Measurements from ENCODE around the gene NRG2. TPM values are rescaled to one million over a fixed set of nuclear protein-coding genes. Genes with fewer than 3 reads are reported as not detected.

The NRG2 gene
- total and polyA plus RNA-seq, 2 of the 8 experiments (the other 6 are each of a cell fraction or from before 2014, with no cell fraction given) = 0.27 to 0.54 TPM

DNA sequence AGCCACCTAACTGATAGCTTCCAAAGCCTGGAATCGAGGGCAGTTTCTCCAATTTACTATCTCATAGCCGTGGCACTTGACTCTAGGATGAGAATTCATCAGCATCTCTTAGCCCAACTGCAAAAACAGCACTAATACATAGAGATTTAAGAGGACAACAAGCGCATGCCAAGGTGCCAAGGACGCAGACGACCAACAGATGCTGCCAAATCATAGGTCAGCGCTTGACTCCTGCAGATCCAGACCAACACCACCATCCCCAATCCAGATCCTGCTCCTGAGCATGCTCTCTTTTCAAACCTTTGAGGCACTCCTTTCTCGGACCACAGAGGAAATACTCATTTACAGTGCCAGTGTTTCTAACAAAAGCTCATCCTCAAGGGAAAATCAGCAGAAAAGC is 24.6 kb downstream of the NRG2 start:
- TF ChIP-seq SP2 (IDR thresholded peaks at IDR 0.05; ENCODE audit: low read length) (no peak), CEBPB (IDR thresholded peaks at IDR 0.05; ENCODE audit: low read depth, low read length) (no peak), CTBP2 (IDR thresholded peaks at IDR 0.05; ENCODE audit: borderline replicate concordance, insufficient read depth, insufficient read length, low read length) (no peak), ZNF274 (IDR thresholded peaks at IDR 0.05; ENCODE audit: borderline replicate concordance, extremely low read depth, low read length) (no peak), JUN (IDR thresholded peaks at IDR 0.05; ENCODE audit: low read depth, low read length) (no peak), NANOG (IDR thresholded peaks at IDR 0.05; ENCODE audit: insufficient read depth, low read depth, low read length, poor library complexity, severe bottlenecking) (no peak), PHF8 (conservative IDR thresholded peaks at IDR 0.05; ENCODE audit: low read depth, low read length) (no peak), POLR2A (IDR thresholded peaks at IDR 0.05; ENCODE audit: control extremely low read depth in 1 of 2, low read depth in 2 of 2, low read length in 2 of 2) (no peak), SIN3A (conservative IDR thresholded peaks at IDR 0.05 in 1 of 2, IDR thresholded peaks at IDR 0.05 in 1 of 2; ENCODE audit: low read depth in 1 of 2, low read length in 2 of 2) (no peak)
- TF ChIP-seq, protein P1, sequence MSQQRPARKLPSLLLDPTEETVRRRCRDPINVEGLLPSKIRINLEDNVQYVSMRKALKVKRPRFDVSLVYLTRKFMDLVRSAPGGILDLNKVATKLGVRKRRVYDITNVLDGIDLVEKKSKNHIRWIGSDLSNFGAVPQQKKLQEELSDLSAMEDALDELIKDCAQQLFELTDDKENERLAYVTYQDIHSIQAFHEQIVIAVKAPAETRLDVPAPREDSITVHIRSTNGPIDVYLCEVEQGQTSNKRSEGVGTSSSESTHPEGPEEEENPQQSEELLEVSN (IDR thresholded peaks at IDR 0.05) = no peak
- Histone ChIP-seq H3K9ac (replicated peaks in 1 of 4; ENCODE audit: extremely low read depth in 1 of 4, low read depth in 3 of 4, low read length in 3 of 4) (no peak overlapping the region), H2BK15ac (ENCODE audit: low read length) (no peak overlapping the region), H2AK5ac (ENCODE audit: low read depth, low read length) (no peak overlapping the region), H3K36me3 (ENCODE audit: control insufficient read depth in 2 of 4, insufficient read depth in 4 of 4, low read length in 3 of 4) (no peaks in the 10 kb centered on the region), H3K4me3 (ENCODE audit: extremely low read depth in 1 of 4, insufficient read depth in 2 of 4, low read depth in 3 of 4, low read length in 4 of 4) (no peak overlapping the region), H2BK12ac (ENCODE audit: low read depth, low read length) (no peak overlapping the region), H3K4me1 (replicated peaks in 1 of 4; ENCODE audit: control insufficient read depth in 3 of 4, insufficient read depth in 4 of 4, low read length in 3 of 4) (no peaks in the 10 kb centered on the region), H3K9me3 (ENCODE audit: insufficient read depth in 2 of 2, low read depth in 1 of 2, low read length in 1 of 2) (no peaks in the 10 kb centered on the region), H3K27ac (ENCODE audit: low read depth, low read length) (no peak overlapping the region), H3K4ac (replicated peaks; ENCODE audit: insufficient read length, low read depth, low read length) (no peak overlapping the region), H3K14ac (ENCODE audit: insufficient read length) (no peak overlapping the region), H2BK120ac (replicated peaks; ENCODE audit: low read depth, low read length) (no peak overlapping the region), H4K5ac (ENCODE audit: insufficient read length, low read depth, low read length) (no peak overlapping the region), H2BK20ac (ENCODE audit: low read length) (no peak overlapping the region), H3K4me2 (ENCODE audit: insufficient read depth in 1 of 2, low read depth in 2 of 2, low read length in 2 of 2) (no peak overlapping the region), H4K91ac (replicated peaks; ENCODE audit: insufficient read length, low read length) (no peak overlapping the region), H3K56ac (replicated peaks; ENCODE audit: insufficient read length, low read depth, low read length) (no peak overlapping the region), H3K27me3 (replicated peaks in 1 of 4; ENCODE audit: control insufficient read depth in 3 of 4, extremely low read depth in 1 of 4, insufficient read depth in 3 of 4, low read length in 3 of 4) (peaks cover 0 to 2% (median 0%) of the 10 kb centered on the region in 4 experiments; a peak in 2 of 7 replicates), H3K79me2 (ENCODE audit: control insufficient read depth in 1 of 2, insufficient read depth in 2 of 2, low read length in 2 of 2) (no peaks in the 10 kb centered on the region), H2AFZ (ENCODE audit: low read length) (no peak overlapping the region), H3K23me2 (ENCODE audit: low read depth, low read length) (no peaks in the 10 kb centered on the region), H3K79me1 (ENCODE audit: low read depth, low read length) (no peaks in the 10 kb centered on the region; the same call in 1 of the 2 replicates), H2BK5ac (ENCODE audit: low read depth, low read length) (no peak overlapping the region), H4K20me1 (replicated peaks in 1 of 2; ENCODE audit: control insufficient read depth in 1 of 2, insufficient read depth in 2 of 2, low read length in 2 of 2) (peaks cover 0 to 2% of the 10 kb centered on the region in 2 experiments), H3K18ac (ENCODE audit: extremely low read depth, low read length) (no peak overlapping the region), H3K23ac (ENCODE audit: insufficient read length) (no peak overlapping the region), H4K8ac (ENCODE audit: extremely low read depth, insufficient read depth, low read length) (no peak overlapping the region; the same call in 1 of the 2 replicates)
- ChIA-PET CTCF (ENCODE audit: partially characterized antibody) (interaction anchor here (1.4 kb wide), 1 partner anchor 228 kb away, joined by 5 read pairs; no protein-coding TSS in a partner anchor), POLR2A (ENCODE audit: partially characterized antibody) (interaction anchor here (0.6 kb wide), 1 partner anchor 14 kb away, joined by 3 read pairs; no protein-coding TSS in a partner anchor)
- WGBS, 2 experiments (ENCODE audit: extremely low coverage in 1 of 2, insufficient coverage in 1 of 2, insufficient read length in 1 of 2, insufficient replicate concordance in 2 of 2, low coverage in 1 of 2, low lambda C conversion rate in 2 of 2, missing lambda C conversion rate in 1 of 2) = 94% methylated on average over 7 of the region's 7 CpGs; no CpG with 5 or more reads in 1 of the 2 experiments
- DNase-seq (ENCODE audit: low read depth in 1 of 2, low spot score in 2 of 2) (no peak), FAIRE-seq (no peak)

Measured in H1 (cell line).